HG02884 (cell line): ENCODE results near the gene CNIH1.
"Not testable (repeated sequence)": the region's sequence is repeated elsewhere in the genome, so short reads cannot be mapped to it uniquely, and the experiment has no call there.

Experiments used
- ATAC-seq: cut with Tn5 transposase; IDR thresholded peaks from one replicate; pipeline ENCODE4 v1.9.1; 2021; ENCODE audit warnings: mild to moderate bottlenecking, moderate library complexity; ENCODE audit not compliant: unreplicated experiment

Gene CNIH1

GRCh38 chr14:54435500-54435981, 5.6 kb downstream of the CNIH1 start:
- ATAC-seq = peak; percentile 54

- ATAC-seq = no peak
Observed at GRCh38 chr14:54428527-54428926, 12.6 kb downstream of the CNIH1 start.

DNA sequence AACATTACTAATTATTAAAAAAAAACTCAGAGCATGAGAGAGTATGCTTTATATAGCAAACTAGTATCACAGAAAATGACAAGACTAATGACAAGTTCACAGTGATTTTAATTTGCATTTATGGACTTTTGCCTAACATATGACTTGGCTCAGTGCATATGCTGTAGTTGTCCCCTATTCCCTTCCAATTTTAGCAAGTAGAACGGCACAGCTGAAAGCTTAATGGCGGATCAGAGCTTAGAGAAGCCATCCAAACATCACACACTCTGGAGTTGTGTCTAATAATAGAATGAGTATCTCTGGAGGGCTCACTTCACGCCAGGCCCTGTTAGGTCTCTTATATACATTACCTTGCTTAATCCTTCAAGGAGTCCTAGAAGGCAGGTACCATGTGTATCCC, 13.3 kb downstream of the CNIH1 start:
- no peak for ATAC-seq

DNA sequence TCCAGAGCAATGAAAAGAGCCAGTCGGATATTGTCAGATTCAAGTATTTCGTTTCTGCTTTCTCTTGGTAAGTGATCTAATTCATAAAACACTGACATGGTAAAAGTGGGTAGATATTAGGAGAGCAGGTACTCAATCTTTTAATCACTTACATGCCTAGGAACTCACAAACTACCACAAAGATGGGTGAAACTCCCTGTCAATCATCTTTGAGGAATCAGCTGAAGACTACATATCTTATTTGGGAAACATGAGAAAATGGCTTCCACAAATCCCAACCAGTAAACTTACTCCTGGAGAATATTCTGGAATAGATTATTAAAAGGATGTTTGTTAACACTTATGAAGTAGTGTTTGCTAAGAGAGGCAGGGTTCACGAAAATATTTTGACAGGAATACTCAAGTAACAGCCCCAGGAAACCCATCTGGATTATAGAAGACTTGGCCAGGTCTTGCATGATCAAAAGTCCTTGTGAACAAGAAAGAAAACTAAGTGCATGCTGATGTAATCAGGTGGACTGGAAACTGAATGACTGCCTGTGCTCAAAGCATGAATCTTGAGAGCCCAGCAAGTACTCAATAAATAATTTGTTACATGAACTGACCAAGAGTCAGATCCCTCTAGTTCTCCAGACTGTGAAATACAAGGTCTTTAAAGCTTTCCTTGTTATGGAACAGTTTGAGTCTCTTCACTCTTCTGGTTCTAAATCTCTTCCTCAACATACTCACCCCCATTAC, 15.5 kb downstream of the CNIH1 start:
- no peak for ATAC-seq

DNA sequence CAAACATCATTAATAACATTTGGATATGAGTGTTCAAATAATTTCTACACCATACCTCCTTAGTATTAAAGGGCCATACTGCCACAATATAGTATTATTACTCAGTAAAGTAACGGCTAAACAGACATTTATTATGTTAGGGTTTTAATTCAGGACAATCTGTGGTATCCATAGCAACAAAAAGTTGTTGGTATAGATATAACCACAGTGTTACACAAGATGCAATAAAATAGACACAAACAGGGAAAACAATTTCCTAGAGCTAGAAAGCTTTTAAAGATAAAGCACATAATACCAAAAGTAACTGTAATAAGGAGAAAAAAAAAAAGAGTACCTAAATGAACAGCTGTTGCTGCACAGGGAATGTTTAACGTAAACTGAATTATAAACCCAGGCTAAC, 16.1 kb downstream of the CNIH1 start:
- ATAC-seq = no peak

DNA sequence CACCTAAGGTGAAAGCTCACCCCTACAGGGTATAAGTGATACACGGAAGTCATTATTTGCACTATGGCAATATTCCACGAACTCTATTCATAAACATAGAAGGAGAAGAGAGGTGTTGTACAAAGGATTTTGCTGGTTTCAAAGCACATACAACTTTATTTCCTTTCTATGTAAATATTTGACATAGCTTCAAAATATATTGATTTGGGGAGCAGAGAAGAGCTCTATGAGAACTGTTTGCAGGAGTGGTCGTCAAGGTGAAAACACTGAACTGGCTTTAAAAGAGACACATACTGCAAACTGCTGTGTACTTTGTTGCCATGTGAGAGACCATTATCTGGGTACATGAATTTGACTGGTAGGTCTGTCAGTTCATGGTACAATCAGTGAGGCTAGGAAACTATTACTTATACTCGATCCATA, 16.7 kb downstream of the CNIH1 start:
- ATAC-seq = no peak

DNA sequence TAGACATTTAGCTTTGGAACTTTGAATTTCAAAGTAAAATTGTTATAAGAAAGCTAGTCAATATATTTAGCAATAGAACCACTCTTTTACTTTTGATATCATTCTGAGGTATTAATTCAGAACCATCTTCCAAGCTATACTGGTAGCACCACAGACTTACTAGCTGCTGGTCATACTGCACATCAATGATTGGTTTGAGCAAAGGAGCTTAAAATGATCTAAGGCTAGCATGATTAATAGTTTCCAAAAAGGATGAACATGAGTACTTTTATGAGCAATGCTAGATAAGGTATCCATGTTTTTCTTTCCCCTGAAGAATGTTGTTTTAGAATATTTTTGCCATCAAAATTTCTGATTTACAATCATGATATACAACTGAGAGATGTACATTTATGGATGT, 17.2 kb downstream of the CNIH1 start:
- ATAC-seq = no peak

DNA sequence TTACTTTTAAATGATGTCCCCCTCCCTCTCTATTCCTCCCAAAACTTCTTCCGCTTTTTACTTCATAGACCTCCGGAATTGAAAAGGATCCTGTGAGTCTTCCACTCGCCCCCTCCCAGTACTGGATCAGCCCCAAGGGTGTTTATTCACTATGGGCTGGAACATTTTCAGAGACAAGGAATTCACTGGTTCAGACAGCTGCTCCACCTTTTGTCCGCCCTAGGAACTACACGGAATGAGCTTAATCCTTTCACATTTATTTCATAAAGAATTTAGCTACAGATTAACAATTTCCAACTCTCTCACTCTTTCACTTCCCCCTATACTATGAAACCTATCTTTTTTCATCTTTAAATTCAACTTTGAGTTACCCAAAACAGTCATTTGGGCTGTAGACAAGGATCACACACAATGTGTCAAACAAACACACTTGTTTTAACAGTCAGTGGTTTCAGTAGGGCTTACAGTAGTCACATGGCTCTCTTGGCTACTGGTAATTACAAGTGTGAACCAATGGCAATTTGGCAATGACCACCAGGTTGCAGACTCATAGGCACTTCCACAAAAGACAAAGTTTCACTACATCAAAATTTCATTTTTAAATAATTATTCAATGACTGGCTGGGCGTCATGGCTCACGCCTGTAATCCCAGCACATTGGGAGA, 20.6 kb downstream of the CNIH1 start:
- ATAC-seq = no peak

- no peak for ATAC-seq
Observed at GRCh38 chr14:54411371-54411770, 29.8 kb downstream of the CNIH1 start.

- ATAC-seq = no peak
Observed at GRCh38 chr14:54410215-54410614, 31.0 kb downstream of the CNIH1 start.

GRCh38 chr14:54403401-54404005, 37.7 kb downstream of the CNIH1 start:
- ATAC-seq = not testable (repeated sequence)

DNA sequence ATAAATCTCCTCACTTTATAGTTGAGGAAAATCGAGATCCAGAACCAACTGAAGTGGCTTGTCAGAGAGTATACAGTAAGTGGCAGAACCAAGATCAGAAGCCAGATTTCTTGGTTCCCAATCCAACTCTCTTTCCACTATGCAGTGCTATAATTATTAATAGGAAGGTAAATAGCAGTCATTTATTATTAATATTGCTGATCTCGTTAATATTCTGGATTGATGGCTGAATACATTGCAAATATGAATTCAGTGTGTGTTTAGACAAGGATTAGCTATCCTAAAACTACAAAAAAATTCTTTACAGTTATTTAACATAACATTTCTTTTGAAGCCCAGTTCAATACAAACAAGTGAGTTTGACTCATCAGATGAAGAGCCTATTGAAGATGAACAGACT, 41.6 kb downstream of the CNIH1 start:
- ATAC-seq = no peak

- ATAC-seq = peak; percentile 98
Observed at GRCh38 chr14:54396493-54397335, 44.5 kb downstream of the CNIH1 start, which contains the start of gene CDKN3. CDKN3 (plus strand) TSS chr14:54397007; CDS start chr14:54397069, 62 bp downstream.

DNA sequence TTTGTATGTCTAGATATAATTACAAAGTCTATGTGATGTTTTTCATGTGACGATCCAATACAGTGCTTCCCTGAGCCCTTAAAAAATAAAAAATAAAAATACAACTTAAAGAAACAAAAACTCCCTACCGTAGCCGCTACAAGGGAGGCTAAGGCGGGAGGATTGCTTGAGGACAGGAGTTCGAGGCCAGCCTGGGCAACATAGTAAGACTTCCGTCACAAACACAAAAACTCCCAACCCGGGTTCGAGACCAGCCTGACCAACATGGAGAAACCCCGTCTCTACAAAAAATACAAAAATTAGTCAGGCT, 45.0 kb downstream of the CNIH1 start:
- ATAC-seq = no peak

DNA sequence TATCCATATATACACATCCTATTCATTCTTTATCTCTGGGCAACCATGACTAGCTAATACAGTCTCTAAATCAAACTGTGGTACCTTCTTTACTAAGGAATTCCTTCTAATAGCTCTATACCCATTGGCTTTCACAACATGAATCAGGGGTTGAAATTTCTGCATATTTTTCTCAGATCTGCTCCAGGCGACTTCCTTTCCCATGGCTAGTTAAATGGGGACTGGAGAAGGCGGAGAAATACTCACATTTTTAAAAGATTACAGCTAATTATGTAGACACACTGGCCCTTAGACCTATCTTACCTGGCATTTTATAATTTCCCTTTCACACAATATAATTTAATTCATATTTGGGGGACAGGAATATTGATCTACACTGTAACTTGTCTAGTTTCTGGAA, 45.5 kb downstream of the CNIH1 start:
- no peak for ATAC-seq

- ATAC-seq = no peak
Observed at GRCh38 chr14:54395284-54395683, 45.9 kb downstream of the CNIH1 start.

- no peak for ATAC-seq
Observed at GRCh38 chr14:54394596-54394995, 46.6 kb downstream of the CNIH1 start.

GRCh38 chr14:54392986-54393884, 47.9 kb downstream of the CNIH1 start:
- ATAC-seq = not testable (repeated sequence)

GRCh38 chr14:54392131-54392859, 48.9 kb downstream of the CNIH1 start:
- ATAC-seq = no peak
